B cell (primary cell): Measurements from ENCODE around the gene GADD45B. TPM values are rescaled to one million over a fixed set of nuclear protein-coding genes. Genes with fewer than 3 reads are reported as not detected.
A peak's percentile ranks its signal among the peaks of the same experiment; 100 is the strongest.

Experiments used
- ATAC-seq: fragments of 200-7000 bp; cut with Tn5 transposase; one replicate; pipeline ENCODE4 v1.10.0; 2021; ENCODE audit warnings: low read depth, mild to moderate bottlenecking, moderate number of reproducible peaks, moderate library complexity
- CTCF ChIA-PET: fragments of 350-600 bp; sonication (Branson Sonifier 250); formaldehyde crosslinking; loops from one replicate; lab custom pipeline; 2021; ENCODE audit warnings: antibody characterized with exemption, inconsistent platforms; lab: Charles Lee
- POLR2A ChIA-PET: fragments of 350-600 bp; sonication (Branson Sonifier 250); formaldehyde crosslinking; loops from one replicate; lab custom pipeline; 2021; ENCODE audit warnings: antibody characterized with exemption; lab: Charles Lee
- DNase-seq: peaks from one replicate; pipeline ENCODE4 v3.0.0; 2013
- H2AFZ ChIP-seq: 2 replicates; pipeline ENCODE4 v1.6.1; 2012; ENCODE audit warnings: mild to moderate bottlenecking, low read depth, low read length; ENCODE audit not compliant: insufficient read depth, poor library complexity, severe bottlenecking
- H3K27ac ChIP-seq, 2 donors: 1 replicate in 1 of 2; 2 replicates in 1 of 2; pipeline ENCODE4 v1.5.1; 2012 to 2013; ENCODE audit warnings: low read length in 2 of 2, mild to moderate bottlenecking in 2 of 2, moderate library complexity in 1 of 2
- H3K27me3 ChIP-seq, 4 experiments: fragments of 200-600 bp in 1 of 4; sonication (generic) in 1 of 4; replicated peaks in 1 of 4; 1 replicate in 2 of 4; 2 replicates in 2 of 4; pipeline versions ENCODE4 v1.6.1 to v1.7.0; 2013 to 2016; ENCODE audit warnings: low read length in 3 of 4, mild to moderate bottlenecking in 2 of 4, mixed read lengths in 1 of 4, moderate library complexity in 1 of 4; ENCODE audit not compliant: insufficient read depth in 4 of 4, control insufficient read depth in 3 of 4; ENCODE audit errors: control extremely low read depth in 1 of 4
- H3K36me3 ChIP-seq, 2 experiments: replicated peaks in 1 of 2; 1 replicate in 1 of 2; 2 replicates in 1 of 2; pipeline versions ENCODE4 v1.6.1 to v1.7.1; 2013; ENCODE audit warnings: low read length in 1 of 2; ENCODE audit not compliant: insufficient read depth in 2 of 2, control insufficient read depth in 1 of 2; ENCODE audit errors: control extremely low read depth in 1 of 2, extremely low read depth in 1 of 2
- H3K4me1 ChIP-seq, 2 donors: fragments of 200-600 bp in 1 of 2; sonication (generic) in 1 of 2; 1 replicate in 1 of 2; 2 replicates in 1 of 2; pipeline versions ENCODE4 v1.5.1 to v1.6.1; 2013 to 2017; ENCODE audit warnings: low read length in 2 of 2; ENCODE audit not compliant: control insufficient read depth in 2 of 2, insufficient read depth in 2 of 2
- H3K4me2 ChIP-seq: replicated peaks from 2 replicates; pipeline ENCODE3; 2012; ENCODE audit warnings: mild to moderate bottlenecking, low read depth, low read length; ENCODE audit not compliant: poor library complexity, severe bottlenecking
- H3K4me3 ChIP-seq, 5 experiments: fragments of 200-600 bp in 1 of 5; sonication (generic) in 1 of 5; 1 replicate in 3 of 5; 2 replicates in 2 of 5; pipeline versions ENCODE4 v1.5.1 to v1.7.0; 2011 to 2016; ENCODE audit warnings: low read length in 4 of 5, mild to moderate bottlenecking in 4 of 5, low read depth in 2 of 5, control low read depth in 1 of 5, moderate library complexity in 1 of 5; ENCODE audit not compliant: insufficient read depth in 1 of 5; ENCODE audit errors: control extremely low read depth in 1 of 5, extremely low read depth in 1 of 5
- H3K79me2 ChIP-seq: fragments of 200-600 bp; sonication (generic); one replicate; pipeline ENCODE4 v1.6.0; 2016; ENCODE audit warnings: low read length; ENCODE audit not compliant: control insufficient read depth, insufficient read depth
- H3K9ac ChIP-seq: fragments of 200-600 bp; sonication (generic); 2 replicates; pipeline ENCODE4 v1.6.1; 2017; ENCODE audit warnings: mild to moderate bottlenecking, low read length, moderate library complexity
- H3K9me3 ChIP-seq, 3 donors: one replicate each; pipeline versions ENCODE4 v1.6.1 to v1.7.1; 2013; ENCODE audit warnings: low read length in 2 of 3; ENCODE audit not compliant: control insufficient read depth in 2 of 3, insufficient read depth in 1 of 3; ENCODE audit errors: control extremely low read depth in 1 of 3
- H4K20me1 ChIP-seq: 2 replicates; pipeline ENCODE4 v1.6.0; 2012; ENCODE audit warnings: mild to moderate bottlenecking, low read length; ENCODE audit not compliant: insufficient read depth, control insufficient read depth, poor library complexity, severe bottlenecking
- H3K27ac Mint-ChIP-seq: one replicate; pipeline ENCODE4 v1.8.0; 2021; ENCODE audit warnings: mixed read lengths
- H3K27me3 Mint-ChIP-seq: one replicate; pipeline ENCODE4 v1.8.0; 2021; ENCODE audit warnings: mixed read lengths
- H3K4me1 Mint-ChIP-seq: one replicate; pipeline ENCODE4 v1.8.0; 2021; ENCODE audit warnings: mixed read lengths
- H3K4me3 Mint-ChIP-seq: one replicate; pipeline ENCODE4 v1.8.0; 2021; ENCODE audit warnings: mixed read lengths
- H3K9me3 Mint-ChIP-seq: one replicate; pipeline ENCODE4 v1.8.0; 2022; ENCODE audit warnings: mixed read lengths; ENCODE audit not compliant: insufficient read depth
- EZH2 ChIP-seq: IDR thresholded peaks from 2 replicates; pipeline ENCODE4 v1.6.1; 2012; ENCODE audit warnings: borderline replicate concordance, low read depth, mild to moderate bottlenecking, moderate library complexity, low read length; ENCODE audit not compliant: insufficient read depth, poor library complexity, severe bottlenecking
- WGBS: methylation state at CpG from one replicate; pipeline ENCODE4 v1.1.5; 2013; ENCODE audit warnings: missing lambda C conversion rate; ENCODE audit not compliant: insufficient coverage; 5-methylcytosine and 5-hydroxymethylcytosine counted together
- intact Hi-C: fragments of 100-400 bp; cut with micrococcal nuclease; formaldehyde crosslinking; loops from one replicate; pipeline ENCODE4 v1.10.0; 2022
- polyA plus RNA-seq: library from polyadenylated mRNA; depleted of rRNA; stranded (reverse); fragments of >200 nt; gene quantifications from 2 replicates; pipeline ENCODE4 v1.2.3, GENCODE V29; 2012
- total RNA-seq, 2 donors: library from RNA; stranded (reverse); fragments of 120-200 nt in 1 of 2; gene quantifications; 1 replicate in 1 of 2; 2 replicates in 1 of 2; pipeline versions ENCODE4 v1.2.3 to v1.2.4, GENCODE V29; 2013 to 2022
- TF ChIP-seq, protein P1 (sequence below): fragments of 200-600 bp; IDR thresholded peaks from one replicate; pipeline ENCODE4 v1.8.0; 2022; ENCODE audit warnings: antibody characterized with exemption, mild to moderate bottlenecking

The GADD45B gene
- total and polyA plus RNA-seq, 2 donors (not counting 1 experiment from before 2014, with no cell fraction given), result 166 to 215 TPM

DNA sequence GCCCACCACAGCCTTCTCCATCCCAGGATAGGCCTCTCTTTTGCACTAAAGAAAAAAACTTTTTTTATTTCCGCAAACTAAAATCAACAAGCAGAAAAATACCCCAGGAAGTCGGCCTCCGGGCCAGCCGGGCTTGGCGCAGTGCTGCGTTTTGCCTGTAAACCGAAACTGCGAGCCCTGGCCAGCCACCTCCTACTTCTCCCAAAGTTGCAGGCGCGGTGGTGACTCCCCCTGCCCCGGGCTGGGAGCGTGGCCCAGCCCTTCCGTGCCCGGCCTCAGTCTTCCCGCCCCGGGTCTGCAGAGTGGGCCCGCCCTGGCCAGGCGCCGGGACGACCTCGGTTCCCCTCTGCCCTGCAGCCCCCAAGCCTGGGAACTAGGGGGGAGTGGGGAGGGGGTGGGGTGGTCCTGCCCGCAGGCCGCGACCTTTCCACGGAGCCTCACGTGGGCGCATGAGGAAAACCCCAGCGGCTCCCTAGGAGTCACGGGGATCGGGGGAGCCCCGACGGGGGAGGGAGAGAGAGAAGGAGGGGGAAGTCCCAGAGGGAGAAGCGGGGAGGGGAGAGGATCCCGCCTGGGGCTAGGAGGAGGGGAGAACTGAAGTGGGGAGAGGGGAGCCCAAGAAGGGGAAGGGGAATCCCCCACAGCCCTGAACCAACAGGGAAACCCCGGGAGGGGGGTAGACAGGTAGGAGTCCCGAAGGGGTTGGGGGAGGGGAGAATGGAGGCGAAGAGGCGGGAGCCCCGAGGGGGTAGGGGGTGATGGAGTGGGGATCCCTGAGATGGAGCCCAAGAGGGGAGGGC lies 3.0 kb downstream of the GADD45B start:
- Histone ChIP-seq H3K4me1 (peaks cover 30 to 47% of the 10 kb centered on the region in 2 donors), H3K27me3 (no peaks in the 10 kb centered on the region), H3K4me3 (peak overlapping the region; percentile 39 to 100 (median 100)), H2AFZ (peak overlapping the region; percentile 47), H3K36me3 (no peaks in the 10 kb centered on the region), H4K20me1 (peaks cover 37% of the 10 kb centered on the region), H3K27ac (peak overlapping the region; percentile 71 to 91), H3K79me2 (peaks cover 30% of the 10 kb centered on the region), H3K4me2 (peak overlapping the region; percentile 100), H3K9ac (peak overlapping the region; percentile 85), H3K9me3 (peaks cover 0 to 27% (median 11%) of the 10 kb centered on the region in 3 donors)
- ATAC-seq (peak; percentile 5), DNase-seq (peak; percentile 87)
- H3K9me3 Mint-ChIP-seq, result peaks cover 6% of the 10 kb centered on the region
- peaks cover 34% of the 10 kb centered on the region for H3K4me1 Mint-ChIP-seq
- H3K27me3 Mint-ChIP-seq, result no peaks in the 10 kb centered on the region
- 2% methylated on average over 37 of the region's 39 CpGs for WGBS
- no peak for TF ChIP-seq EZH2
- TF ChIP-seq, protein P1, sequence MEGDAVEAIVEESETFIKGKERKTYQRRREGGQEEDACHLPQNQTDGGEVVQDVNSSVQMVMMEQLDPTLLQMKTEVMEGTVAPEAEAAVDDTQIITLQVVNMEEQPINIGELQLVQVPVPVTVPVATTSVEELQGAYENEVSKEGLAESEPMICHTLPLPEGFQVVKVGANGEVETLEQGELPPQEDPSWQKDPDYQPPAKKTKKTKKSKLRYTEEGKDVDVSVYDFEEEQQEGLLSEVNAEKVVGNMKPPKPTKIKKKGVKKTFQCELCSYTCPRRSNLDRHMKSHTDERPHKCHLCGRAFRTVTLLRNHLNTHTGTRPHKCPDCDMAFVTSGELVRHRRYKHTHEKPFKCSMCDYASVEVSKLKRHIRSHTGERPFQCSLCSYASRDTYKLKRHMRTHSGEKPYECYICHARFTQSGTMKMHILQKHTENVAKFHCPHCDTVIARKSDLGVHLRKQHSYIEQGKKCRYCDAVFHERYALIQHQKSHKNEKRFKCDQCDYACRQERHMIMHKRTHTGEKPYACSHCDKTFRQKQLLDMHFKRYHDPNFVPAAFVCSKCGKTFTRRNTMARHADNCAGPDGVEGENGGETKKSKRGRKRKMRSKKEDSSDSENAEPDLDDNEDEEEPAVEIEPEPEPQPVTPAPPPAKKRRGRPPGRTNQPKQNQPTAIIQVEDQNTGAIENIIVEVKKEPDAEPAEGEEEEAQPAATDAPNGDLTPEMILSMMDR, result no peak
- H3K4me3 Mint-ChIP-seq, result peak overlapping the region; percentile 93
- intact Hi-C loops, result loop anchor here (10.0 kb wide), 3 partner anchors 204 to 324 kb away; partner anchors contain the start of genes AP3D1 and SLC39A3
- H3K27ac Mint-ChIP-seq, result peak overlapping the region; percentile 93
- POLR2A ChIA-PET, result interaction anchor here (0.5 to 4.7 kb wide), 5 partner anchors 17 to 156 kb away, joined by 4 to 46 read pairs (median 6); no protein-coding TSS in a partner anchor
- CTCF ChIA-PET, result interaction anchor here (1.1 to 4.2 kb wide), 11 partner anchors 9 to 169 kb away, joined by 3 to 134 read pairs (median 9); partner anchors contain the start of gene LMNB2
